HepG2 (cell line): ENCODE measurements around the gene NOTUM. TPM values are rescaled to one million over a fixed set of nuclear protein-coding genes. Genes with fewer than 3 reads are reported as not detected.

Source experiments
- AGO2 ChIP-seq: fragments of 200-400 bp; formaldehyde crosslinking; optimal IDR thresholded peaks from 2 replicates; pipeline ENCODE3; 2017; ENCODE audit warnings: mild to moderate bottlenecking, low read depth, low read length, moderate library complexity
- BRD4 ChIP-seq: sonication (generic); formaldehyde crosslinking; IDR thresholded peaks from 2 replicates; pipeline ENCODE4 v1.4.0; 2020; ENCODE audit warnings: missing genetic modification reagents
- CBX1 ChIP-seq: IDR thresholded peaks from one replicate; pipeline ENCODE4 v1.6.1; 2016; ENCODE audit warnings: antibody characterized with exemption, low read depth
- GATA4 ChIP-seq: sonication (generic); IDR thresholded peaks from 2 replicates; pipeline ENCODE4 v1.6.1; 2016; ENCODE audit warnings: antibody characterized with exemption, low read depth, borderline replicate concordance
- ISX ChIP-seq: sonication (generic); formaldehyde crosslinking; conservative IDR thresholded peaks from 2 replicates; pipeline ENCODE4 v1.5.0; 2020; ENCODE audit warnings: missing genetic modification reagents
- MAX ChIP-seq: IDR thresholded peaks from 2 replicates; pipeline ENCODE4 v1.6.1; 2012; ENCODE audit warnings: inconsistent platforms
- MBNL3 ChIP-seq: fragments of 250-450 bp; sonication (Bioruptor Pico); conservative IDR thresholded peaks from 2 replicates; pipeline ENCODE4 v1.8.0; 2022; ENCODE audit warnings: mild to moderate bottlenecking, inconsistent platforms
- MYC ChIP-seq: sonication (generic); formaldehyde crosslinking; IDR thresholded peaks from 2 replicates; pipeline ENCODE4 v1.9.0; 2021; ENCODE audit warnings: missing genetic modification reagents, borderline replicate concordance
- RARA ChIP-seq: IDR thresholded peaks from 2 replicates; pipeline ENCODE4 v1.6.1; 2016; ENCODE audit warnings: missing genetic modification reagents, missing compliant biosample characterization
- TRIM22 ChIP-seq: fragments of 450-650 bp; IDR thresholded peaks from 2 replicates; pipeline ENCODE4 v1.6.1; 2017
- ZBTB10 ChIP-seq: sonication (generic); formaldehyde crosslinking; IDR thresholded peaks from 2 replicates; pipeline ENCODE4 v1.4.0; 2020; ENCODE audit warnings: missing genetic modification reagents, borderline replicate concordance
- ZBTB7A ChIP-seq: sonication (generic); formaldehyde crosslinking; IDR thresholded peaks from 2 replicates; pipeline ENCODE4 v1.8.0; 2022; ENCODE audit warnings: mild to moderate bottlenecking, missing genetic modification reagents
- ZC3H13 ChIP-seq: sonication (generic); formaldehyde crosslinking; IDR thresholded peaks from 2 replicates; pipeline ENCODE4 v1.8.1; 2023; ENCODE audit warnings: mild to moderate bottlenecking, missing genetic modification reagents, moderate library complexity
- ZNF136 ChIP-seq: sonication (generic); formaldehyde crosslinking; IDR thresholded peaks from 2 replicates; pipeline ENCODE4 v1.8.1; 2022; ENCODE audit warnings: low read depth, mild to moderate bottlenecking, moderate library complexity, missing genetic modification reagents
- ZNF569 ChIP-seq: sonication (generic); formaldehyde crosslinking; IDR thresholded peaks from 2 replicates; pipeline ENCODE4 v1.5.0; 2020; ENCODE audit warnings: mild to moderate bottlenecking, missing genetic modification reagents, moderate library complexity, borderline replicate concordance
- ZNF616 ChIP-seq: sonication (generic); formaldehyde crosslinking; IDR thresholded peaks from 2 replicates; pipeline ENCODE4 v1.5.0; 2020; ENCODE audit warnings: low read depth, mild to moderate bottlenecking, missing genetic modification reagents
- polyA plus RNA-seq, 8 experiments: library from polyadenylated mRNA; depleted of rRNA in 3 of 8; stranded (reverse) in 7 of 8; unstranded in 1 of 8; fragments of >200 nt; fragmentation: Illumina TruSeq in 4 of 8; extraction: Trizol in 4 of 8; gene quantifications; 2 replicates each; pipeline versions ENCODE4 v1.2.1 to v1.2.3, GENCODE V29; 2011 to 2016; ENCODE audit warnings: low read depth in 4 of 8, missing spikeins in 1 of 8, mixed read lengths in 1 of 8; ENCODE audit not compliant: insufficient read depth in 1 of 8
- total RNA-seq, 5 experiments: library from RNA; depleted of rRNA; stranded (reverse); fragments of >200 nt; fragmentation: Illumina TruSeq; extraction: Trizol; gene quantifications; 2 replicates each; pipeline ENCODE4 v1.2.3, GENCODE V29; 2016; ENCODE audit warnings: low read depth in 1 of 5
- TF ChIP-seq, protein P1 (sequence below): sonication (generic); formaldehyde crosslinking; IDR thresholded peaks from 2 replicates; pipeline ENCODE4 v1.5.1; 2020; ENCODE audit warnings: missing genetic modification reagents, mild to moderate bottlenecking, borderline replicate concordance
- TF ChIP-seq, protein P2 (sequence below): IDR thresholded peaks from 2 replicates; pipeline ENCODE4 v1.6.1; 2016; ENCODE audit warnings: missing compliant biosample characterization, missing genetic modification reagents, borderline replicate concordance
- TF ChIP-seq, protein P3 (sequence below): sonication (generic); formaldehyde crosslinking; IDR thresholded peaks from 2 replicates; pipeline ENCODE4 v1.8.0; 2022; ENCODE audit warnings: mild to moderate bottlenecking, missing genetic modification reagents

NOTUM gene
- total and polyA plus RNA-seq, 2 of the 13 experiments (the other 11 are each of a cell fraction or from before 2014, with no cell fraction given): 150 to 160 TPM

GRCh38 chr17:82000803-82001570 is 40.0 kb upstream of the NOTUM start (continued):
- TF ChIP-seq, protein P1, sequence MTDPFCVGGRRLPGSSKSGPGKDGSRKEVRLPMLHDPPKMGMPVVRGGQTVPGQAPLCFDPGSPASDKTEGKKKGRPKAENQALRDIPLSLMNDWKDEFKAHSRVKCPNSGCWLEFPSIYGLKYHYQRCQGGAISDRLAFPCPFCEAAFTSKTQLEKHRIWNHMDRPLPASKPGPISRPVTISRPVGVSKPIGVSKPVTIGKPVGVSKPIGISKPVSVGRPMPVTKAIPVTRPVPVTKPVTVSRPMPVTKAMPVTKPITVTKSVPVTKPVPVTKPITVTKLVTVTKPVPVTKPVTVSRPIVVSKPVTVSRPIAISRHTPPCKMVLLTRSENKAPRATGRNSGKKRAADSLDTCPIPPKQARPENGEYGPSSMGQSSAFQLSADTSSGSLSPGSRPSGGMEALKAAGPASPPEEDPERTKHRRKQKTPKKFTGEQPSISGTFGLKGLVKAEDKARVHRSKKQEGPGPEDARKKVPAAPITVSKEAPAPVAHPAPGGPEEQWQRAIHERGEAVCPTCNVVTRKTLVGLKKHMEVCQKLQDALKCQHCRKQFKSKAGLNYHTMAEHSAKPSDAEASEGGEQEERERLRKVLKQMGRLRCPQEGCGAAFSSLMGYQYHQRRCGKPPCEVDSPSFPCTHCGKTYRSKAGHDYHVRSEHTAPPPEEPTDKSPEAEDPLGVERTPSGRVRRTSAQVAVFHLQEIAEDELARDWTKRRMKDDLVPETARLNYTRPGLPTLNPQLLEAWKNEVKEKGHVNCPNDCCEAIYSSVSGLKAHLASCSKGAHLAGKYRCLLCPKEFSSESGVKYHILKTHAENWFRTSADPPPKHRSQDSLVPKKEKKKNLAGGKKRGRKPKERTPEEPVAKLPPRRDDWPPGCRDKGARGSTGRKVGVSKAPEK (CRISPR knock-in tag): peak; percentile 14; the same call in 1 of the 2 replicates
- TF ChIP-seq, protein P2, sequence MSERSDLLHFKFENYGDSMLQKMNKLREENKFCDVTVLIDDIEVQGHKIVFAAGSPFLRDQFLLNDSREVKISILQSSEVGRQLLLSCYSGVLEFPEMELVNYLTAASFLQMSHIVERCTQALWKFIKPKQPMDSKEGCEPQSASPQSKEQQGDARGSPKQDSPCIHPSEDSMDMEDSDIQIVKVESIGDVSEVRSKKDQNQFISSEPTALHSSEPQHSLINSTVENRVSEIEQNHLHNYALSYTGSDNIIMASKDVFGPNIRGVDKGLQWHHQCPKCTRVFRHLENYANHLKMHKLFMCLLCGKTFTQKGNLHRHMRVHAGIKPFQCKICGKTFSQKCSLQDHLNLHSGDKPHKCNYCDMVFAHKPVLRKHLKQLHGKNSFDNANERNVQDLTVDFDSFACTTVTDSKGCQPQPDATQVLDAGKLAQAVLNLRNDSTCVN (CRISPR knock-in tag): peak; percentile 94
- TF ChIP-seq ZNF569 (CRISPR knock-in tag): no peak
- peak; percentile 97 for TF ChIP-seq BRD4 (CRISPR knock-in tag)
- TF ChIP-seq, protein P3, sequence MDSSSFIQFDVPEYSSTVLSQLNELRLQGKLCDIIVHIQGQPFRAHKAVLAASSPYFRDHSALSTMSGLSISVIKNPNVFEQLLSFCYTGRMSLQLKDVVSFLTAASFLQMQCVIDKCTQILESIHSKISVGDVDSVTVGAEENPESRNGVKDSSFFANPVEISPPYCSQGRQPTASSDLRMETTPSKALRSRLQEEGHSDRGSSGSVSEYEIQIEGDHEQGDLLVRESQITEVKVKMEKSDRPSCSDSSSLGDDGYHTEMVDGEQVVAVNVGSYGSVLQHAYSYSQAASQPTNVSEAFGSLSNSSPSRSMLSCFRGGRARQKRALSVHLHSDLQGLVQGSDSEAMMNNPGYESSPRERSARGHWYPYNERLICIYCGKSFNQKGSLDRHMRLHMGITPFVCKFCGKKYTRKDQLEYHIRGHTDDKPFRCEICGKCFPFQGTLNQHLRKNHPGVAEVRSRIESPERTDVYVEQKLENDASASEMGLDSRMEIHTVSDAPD (CRISPR knock-in tag): peak; percentile 79; the same call in 1 of the 2 replicates
- 0 out of 2 replicates have a peak, but pooled peaks have one; percentile 33 for TF ChIP-seq ISX
- TF ChIP-seq MAX: no peak
- peak; percentile 94 for TF ChIP-seq MYC (CRISPR knock-in tag)
- peak; percentile 88 for TF ChIP-seq CBX1
- no peak for TF ChIP-seq MBNL3 (CRISPR knock-in tag)
- TF ChIP-seq AGO2: peak; percentile 100
- peak; percentile 70 for TF ChIP-seq GATA4
- TF ChIP-seq ZNF616 (CRISPR knock-in tag): 0 out of 2 replicates have a peak, but pooled peaks have one; percentile 88
- TF ChIP-seq ZBTB7A (CRISPR knock-in tag): peak; percentile 98
- peak; percentile 95 for TF ChIP-seq RARA
- TF ChIP-seq ZC3H13 (CRISPR knock-in tag): peak; percentile 81
- TF ChIP-seq TRIM22: no peak
- peak; percentile 98 for TF ChIP-seq ZBTB10 (CRISPR knock-in tag)
- TF ChIP-seq ZNF136 (CRISPR knock-in tag): no peak
